HG03066 (cell line): Measurements from ENCODE around the gene ZBTB8OS.
"Not testable (repeated sequence)": the region's sequence is repeated elsewhere in the genome, so short reads cannot be mapped to it uniquely, and the experiment has no call there.

Experiments
- ATAC-seq: cut with Tn5 transposase; IDR thresholded peaks from one replicate; pipeline ENCODE4 v1.9.1; 2021; ENCODE audit warnings: low read depth; ENCODE audit not compliant: unreplicated experiment

ZBTB8OS gene

GRCh38 chr1:32650752-32651460 lies 556 bp upstream of the ZBTB8OS start, which contains the start of gene RBBP4:
TSS of gene RBBP4 (plus strand) at chr1:32651208. CDS start at chr1:32651307, 99 bp downstream.
- ATAC-seq, result peak; percentile 76

GRCh38 chr1:32647308-32648134 lies 2.8 kb downstream of the ZBTB8OS start:
- ATAC-seq, result no peak

- ATAC-seq, result no peak
Measured at GRCh38 chr1:32644426-32644825, 5.9 kb downstream of the ZBTB8OS start.

GRCh38 chr1:32642292-32642827 lies 8.0 kb downstream of the ZBTB8OS start:
- ATAC-seq, result not testable (repeated sequence)

- no peak for ATAC-seq
Measured at GRCh38 chr1:32639489-32640075, 10.8 kb downstream of the ZBTB8OS start.

GRCh38 chr1:32636914-32637645 lies 13.3 kb downstream of the ZBTB8OS start:
- ATAC-seq, result no peak

DNA sequence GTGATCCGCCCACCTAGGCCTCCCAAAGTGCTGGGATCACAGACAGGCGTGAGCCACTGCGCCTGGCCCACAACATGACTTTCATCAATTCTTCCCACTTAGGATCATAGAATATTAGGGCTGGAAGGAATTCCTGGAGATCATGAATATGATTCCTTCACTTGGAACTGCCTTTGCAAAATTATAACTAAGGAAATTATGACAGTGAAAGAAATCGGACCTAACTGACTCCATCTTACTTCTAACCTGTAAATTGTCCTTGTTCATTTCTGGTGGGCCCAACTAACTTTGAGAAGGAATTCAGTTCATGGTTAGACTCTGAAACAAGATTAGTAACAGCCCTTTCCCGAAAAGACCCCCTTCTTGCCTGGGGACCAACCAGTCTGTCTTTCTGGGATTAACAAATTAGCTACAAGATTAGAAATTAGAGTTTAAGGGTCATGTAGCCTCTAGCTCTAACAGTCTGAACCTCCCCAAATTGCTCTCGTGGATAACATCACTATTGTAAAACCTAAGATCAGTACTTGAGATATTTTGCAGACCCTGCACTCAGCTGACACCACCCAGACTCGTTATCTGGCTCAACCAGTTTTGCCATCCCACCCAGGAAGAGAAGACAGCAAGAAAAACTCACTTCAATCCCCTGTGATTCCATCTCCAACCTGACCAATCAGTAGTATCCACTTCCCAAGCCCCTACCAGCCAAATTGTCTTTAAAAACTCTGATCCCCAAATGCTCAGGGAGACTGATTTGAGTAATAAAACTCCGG lies 14.7 kb downstream of the ZBTB8OS start:
- no peak for ATAC-seq

- ATAC-seq, result no peak
Measured at GRCh38 chr1:32632829-32633228, 17.5 kb downstream of the ZBTB8OS start.

- not testable (repeated sequence) for ATAC-seq
Measured at GRCh38 chr1:32630173-32630572, 20.2 kb downstream of the ZBTB8OS start.

DNA sequence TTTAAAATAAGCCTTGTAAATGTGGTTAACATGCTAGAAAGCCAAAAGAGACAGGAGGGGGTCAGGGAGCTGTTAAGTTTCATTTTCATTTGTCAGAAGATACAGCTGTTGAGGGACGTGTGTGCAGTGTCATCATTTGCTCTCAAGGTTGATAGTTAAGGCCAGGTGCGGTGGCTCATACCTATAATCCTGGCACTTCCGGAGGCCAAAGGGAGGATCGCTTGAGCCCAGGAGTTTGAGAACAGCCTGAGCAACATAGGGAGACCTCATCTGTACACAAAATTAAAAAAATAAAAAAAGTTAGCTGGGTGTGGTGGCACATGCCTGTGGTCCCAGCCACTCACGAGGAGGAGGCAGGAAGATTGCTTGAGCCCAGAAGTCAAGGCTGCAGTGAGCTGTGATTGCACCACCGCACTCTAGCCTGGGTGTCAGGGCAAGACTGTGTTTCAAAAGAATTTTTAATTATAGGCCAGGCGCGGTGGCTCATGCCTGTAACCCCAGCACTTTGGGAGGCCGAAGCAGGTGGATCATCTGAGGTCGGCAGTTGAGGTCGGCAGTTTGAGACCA lies 22.7 kb downstream of the ZBTB8OS start:
- ATAC-seq, result peak; percentile 75

DNA sequence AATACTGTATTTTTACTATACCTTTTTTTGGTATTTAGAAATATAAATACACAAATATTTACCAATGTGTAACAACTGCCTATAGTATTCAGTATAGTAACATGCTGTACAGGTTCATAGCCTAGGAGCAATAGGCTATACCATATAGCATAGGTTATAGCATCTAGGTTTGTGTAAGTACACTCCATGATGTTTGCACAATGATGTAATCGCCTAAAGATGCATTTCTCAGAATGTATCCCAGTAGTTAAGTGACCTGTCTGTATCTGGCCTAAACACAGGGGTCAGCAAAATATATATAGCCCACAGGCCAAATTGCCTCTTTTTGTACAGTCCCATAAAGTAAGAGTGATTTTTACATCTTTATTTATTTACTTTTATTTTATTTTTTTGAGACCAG lies 24.2 kb downstream of the ZBTB8OS start:
- no peak for ATAC-seq

DNA sequence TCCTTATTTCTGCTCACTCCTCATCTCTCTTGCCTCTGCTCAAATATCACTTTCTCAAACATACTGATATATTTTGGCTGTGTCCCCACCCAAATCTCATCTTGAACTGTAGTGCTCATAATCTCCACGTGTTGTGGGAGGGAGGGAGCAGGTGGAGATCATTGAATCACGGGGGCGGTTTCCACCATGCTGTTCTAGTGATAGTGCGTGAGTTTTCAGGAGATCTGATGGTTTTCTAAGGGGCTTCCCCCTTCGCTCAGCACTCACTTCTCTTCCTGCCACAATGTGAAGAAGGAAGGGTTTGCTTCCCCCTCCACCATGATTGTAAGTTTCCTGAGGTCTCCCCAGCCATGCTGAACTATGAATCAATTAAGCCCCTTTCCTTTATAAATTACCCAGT lies 26.6 kb downstream of the ZBTB8OS start:
- ATAC-seq, result no peak

DNA sequence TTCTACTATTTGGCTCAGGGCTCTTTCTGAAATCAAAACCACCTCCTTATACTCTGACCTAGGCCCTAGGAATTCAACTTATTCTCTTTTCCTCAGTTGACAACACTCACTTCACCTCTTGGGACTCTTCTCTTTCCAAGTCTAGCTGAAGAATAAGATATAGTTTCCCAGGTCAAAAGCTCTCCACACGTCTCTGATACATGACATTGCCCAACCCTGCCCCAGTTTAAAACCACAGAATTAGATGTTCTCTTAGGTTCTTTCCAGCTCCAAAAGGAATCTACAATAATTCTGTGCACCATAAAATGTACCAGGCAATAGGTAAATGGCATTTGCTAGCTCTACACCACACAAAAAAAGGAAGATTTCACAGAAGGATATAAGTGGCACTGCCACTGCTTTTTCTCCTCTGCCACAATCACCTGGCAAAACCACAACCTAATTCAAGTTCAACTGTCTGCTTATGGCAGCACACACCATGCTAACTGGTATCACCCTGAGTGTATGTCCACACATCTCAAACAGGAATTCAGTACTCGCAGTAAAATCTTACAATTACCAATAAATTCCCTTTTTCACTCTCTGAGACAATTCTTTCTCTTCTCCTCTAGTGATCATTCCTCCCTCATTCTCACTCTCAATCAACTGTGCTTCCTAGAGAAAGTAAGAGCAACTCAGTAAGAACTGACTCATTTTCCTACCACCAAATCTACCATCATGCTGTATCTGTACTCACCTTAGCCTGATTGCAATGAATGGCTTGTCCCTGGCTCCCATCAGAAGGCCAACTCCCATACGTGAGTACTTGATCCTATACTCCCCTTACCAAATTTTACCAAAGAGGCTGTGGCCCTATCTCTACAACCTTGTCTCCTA lies 27.3 kb downstream of the ZBTB8OS start:
- ATAC-seq, result no peak

GRCh38 chr1:32622205-32622604 lies 28.1 kb downstream of the ZBTB8OS start:
- no peak for ATAC-seq

- ATAC-seq, result peak; percentile 83
Measured at GRCh38 chr1:32619701-32620485, 30.5 kb downstream of the ZBTB8OS start.

GRCh38 chr1:32618673-32619221 lies 31.6 kb downstream of the ZBTB8OS start:
- no peak for ATAC-seq

GRCh38 chr1:32613472-32613871 lies 36.9 kb downstream of the ZBTB8OS start:
- no peak for ATAC-seq
